Measurements from ENCODE around the gene SHTN1.

The SHTN1 gene

GRCh38 chr10:116831790-116832189 is 173.2 kb downstream of the SHTN1 start:
- DNase-seq: no peak
